ENCODE measurements around the gene RFTN1. TPM values are rescaled to one million over a fixed set of nuclear protein-coding genes. Genes with fewer than 3 reads are reported as not detected.

Gene RFTN1
- total and polyA plus RNA-seq, 5 donors from 2014 or later: 87.1 to 111 (median 104) TPM

DNA sequence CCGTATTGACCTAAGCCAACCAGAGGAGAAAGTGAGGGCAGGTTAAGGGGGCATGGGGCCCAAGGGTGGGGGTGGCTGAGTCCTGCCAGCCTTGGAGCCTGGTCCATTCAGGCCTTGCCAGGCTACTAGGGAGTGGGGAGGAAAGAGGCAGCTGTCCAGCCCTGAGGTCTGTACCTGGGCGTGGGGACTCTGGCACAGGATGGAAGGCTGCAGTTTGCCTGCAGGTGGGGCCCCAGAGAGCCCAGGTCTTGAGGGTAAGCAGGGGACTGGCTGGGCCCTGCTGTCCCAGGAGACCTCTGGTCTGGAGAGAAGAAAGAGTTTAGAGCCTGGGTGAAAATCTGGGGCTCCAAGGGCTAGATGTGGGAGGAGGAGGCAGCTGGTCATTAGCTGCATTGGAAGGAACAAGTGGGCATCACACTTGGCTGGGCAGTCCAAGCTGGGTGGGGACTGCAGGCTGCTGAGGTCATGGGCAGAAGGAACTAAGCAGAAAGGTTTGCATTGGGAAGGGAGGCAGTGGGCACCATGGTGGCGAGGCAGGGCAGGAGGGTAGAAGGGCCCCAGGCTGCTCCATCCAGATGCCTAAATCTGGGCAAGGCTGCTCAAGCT is 140.1 kb downstream of the RFTN1 start:
- Histone ChIP-seq H3K27ac (ENCODE audit: insufficient read depth, low read length, poor library complexity, severe bottlenecking) (peak overlapping the region; percentile 77), H3K4me3 (ENCODE audit: low read depth, low read length) (no peak overlapping the region), H3K36me3 (ENCODE audit: control insufficient read depth, insufficient read depth, low read length) (peaks cover 30% of the 10 kb centered on the region), H3K4me1 (ENCODE audit: control insufficient read depth, insufficient read depth, low read length, poor library complexity, severe bottlenecking) (peaks cover 70% of the 10 kb centered on the region), H3K9me3 (ENCODE audit: control insufficient read depth in 2 of 2, low read length in 2 of 2) (no peaks in the 10 kb centered on the region), H3K27me3 (ENCODE audit: control insufficient read depth, insufficient read depth, low read length) (no peaks in the 10 kb centered on the region)
- Mint-ChIP-seq H3K27ac (peak overlapping the region; percentile 74 to 95 (median 93)), H3K27me3 (no peaks in the 10 kb centered on the region), H3K9me3 (no peaks in the 10 kb centered on the region), H3K4me3 (peak overlapping the region in 2 of 4 donors; percentile 36 to 49), H3K36me3 (peaks cover 44% of the 10 kb centered on the region), H3K4me1 (peaks cover 44 to 94% (median 78%) of the 10 kb centered on the region in 4 donors)
- DNase-seq: no peak
- no peak for ATAC-seq (ENCODE audit: low read depth in 2 of 2)

DNA sequence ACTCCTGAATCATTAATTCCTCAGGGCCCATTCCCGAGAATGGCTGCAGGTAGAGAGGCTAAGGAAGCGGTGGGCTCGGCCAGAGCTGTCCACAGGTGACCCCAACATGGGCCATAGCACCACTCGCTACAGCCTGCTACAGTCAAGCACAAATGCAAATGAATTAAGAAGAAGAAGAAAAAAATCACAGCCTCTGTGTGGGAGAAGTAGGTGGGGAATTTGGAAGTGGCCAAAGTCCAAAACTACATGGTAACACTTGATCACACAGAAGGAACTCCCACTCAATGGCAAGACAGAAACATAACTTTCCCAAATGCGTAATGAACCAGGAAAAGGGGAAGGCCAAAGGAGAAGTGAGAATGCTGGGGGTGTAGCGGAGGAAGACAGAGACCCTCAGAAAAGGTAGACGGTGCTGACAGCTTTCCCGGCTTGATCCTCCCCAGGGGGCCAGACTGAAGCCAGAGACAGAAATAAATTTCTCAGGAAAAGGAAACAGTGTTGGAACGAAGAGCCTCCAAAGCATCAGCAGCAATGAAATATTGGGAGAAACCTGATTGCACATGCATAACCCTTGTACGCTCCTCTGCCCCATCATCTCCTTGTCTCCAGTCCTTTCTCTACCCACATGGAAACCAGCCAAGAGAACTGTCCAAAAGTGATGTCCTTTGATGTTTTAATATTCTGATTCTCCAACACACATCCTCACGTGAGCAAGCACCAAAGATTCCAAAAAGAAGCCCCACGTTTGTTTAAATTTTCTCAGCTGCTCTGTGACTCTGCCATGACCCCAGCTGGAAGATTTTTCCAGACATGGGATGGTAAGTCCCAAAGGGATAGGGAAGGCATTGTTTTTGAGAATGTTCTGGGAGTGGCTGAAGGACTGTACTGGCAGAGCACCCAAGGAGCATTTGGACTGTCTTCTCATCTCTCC is 140.9 kb downstream of the RFTN1 start:
- Histone ChIP-seq H3K9me3 (ENCODE audit: control insufficient read depth in 2 of 2, low read length in 2 of 2) (no peaks in the 10 kb centered on the region), H3K4me1 (ENCODE audit: control insufficient read depth, insufficient read depth, low read length, poor library complexity, severe bottlenecking) (peaks cover 62% of the 10 kb centered on the region), H3K27ac (ENCODE audit: insufficient read depth, low read length, poor library complexity, severe bottlenecking) (peak overlapping the region; percentile 77), H3K27me3 (ENCODE audit: control insufficient read depth, insufficient read depth, low read length) (no peaks in the 10 kb centered on the region), H3K36me3 (ENCODE audit: control insufficient read depth, insufficient read depth, low read length) (peaks cover 33% of the 10 kb centered on the region), H3K4me3 (ENCODE audit: low read depth, low read length) (no peak overlapping the region)
- peak overlapping the region in 3 of 4 donors; percentile 36 to 49 (median 48) for H3K4me3 Mint-ChIP-seq
- H3K4me1 Mint-ChIP-seq: peaks cover 37 to 85% (median 70%) of the 10 kb centered on the region in 4 donors
- no peaks in the 10 kb centered on the region for H3K9me3 Mint-ChIP-seq
- no peak for ATAC-seq (ENCODE audit: low read depth in 2 of 2)
- no peak for DNase-seq
- H3K36me3 Mint-ChIP-seq: peaks cover 40% of the 10 kb centered on the region
- no peaks in the 10 kb centered on the region for H3K27me3 Mint-ChIP-seq
- peak overlapping the region; percentile 74 to 95 (median 93) for H3K27ac Mint-ChIP-seq

DNA sequence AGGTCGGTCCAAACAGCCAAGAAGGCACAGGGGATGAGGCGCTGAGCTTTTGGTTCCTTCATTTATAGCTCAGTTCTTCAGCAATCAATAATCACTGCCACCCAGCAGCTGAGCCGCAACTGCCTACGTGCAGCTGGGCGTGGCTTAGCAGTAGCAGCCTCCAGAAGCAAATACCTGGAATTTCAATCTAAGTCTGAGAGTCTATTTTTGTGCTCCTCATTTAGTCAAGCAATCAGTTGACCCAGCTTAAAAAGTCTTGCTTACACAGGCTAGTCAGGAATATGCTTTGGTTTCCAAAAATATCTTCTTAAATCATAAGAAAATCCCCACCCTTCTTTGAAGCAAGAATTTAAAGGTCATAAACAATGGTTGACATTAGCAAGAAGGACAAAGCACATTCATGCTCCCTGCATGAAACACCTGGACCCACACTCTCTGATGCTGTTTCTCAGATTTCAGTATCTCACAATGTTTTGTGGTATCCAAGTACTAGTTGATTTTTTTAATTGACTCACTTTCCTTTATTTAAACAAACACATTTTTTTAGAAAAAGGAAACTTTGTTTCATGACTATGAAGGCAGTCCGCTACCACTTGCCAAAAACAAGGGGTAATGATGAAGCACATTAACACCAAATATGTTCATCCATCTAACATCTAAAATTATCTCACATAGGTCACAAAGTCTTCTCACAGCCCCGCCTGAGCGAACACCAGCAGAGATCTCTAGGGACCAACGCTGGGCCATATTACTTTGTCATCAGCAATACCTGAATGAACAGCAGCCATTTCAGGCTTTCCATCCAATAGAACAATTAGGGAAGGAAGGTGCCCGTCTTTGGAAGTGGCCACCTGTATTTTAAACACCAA is 142.4 kb downstream of the RFTN1 start:
- Histone ChIP-seq H3K27me3 (ENCODE audit: control insufficient read depth, insufficient read depth, low read length) (no peaks in the 10 kb centered on the region), H3K36me3 (ENCODE audit: control insufficient read depth, insufficient read depth, low read length) (peaks cover 39% of the 10 kb centered on the region), H3K27ac (ENCODE audit: insufficient read depth, low read length, poor library complexity, severe bottlenecking) (peak overlapping the region; percentile 67), H3K4me3 (ENCODE audit: low read depth, low read length) (peak overlapping the region; percentile 13), H3K9me3 (ENCODE audit: control insufficient read depth in 2 of 2, low read length in 2 of 2) (no peaks in the 10 kb centered on the region), H3K4me1 (ENCODE audit: control insufficient read depth, insufficient read depth, low read length, poor library complexity, severe bottlenecking) (peaks cover 48% of the 10 kb centered on the region)
- Mint-ChIP-seq H3K36me3 (peaks cover 48% of the 10 kb centered on the region), H3K4me1 (peaks cover 24 to 82% (median 59%) of the 10 kb centered on the region in 4 donors), H3K27me3 (no peaks in the 10 kb centered on the region), H3K4me3 (peak overlapping the region; percentile 27 to 66 (median 51)), H3K27ac (peak overlapping the region; percentile 81 to 95 (median 88)), H3K9me3 (no peaks in the 10 kb centered on the region)
- DNase-seq (peak; percentile 16 to 81 (median 20)), ATAC-seq (ENCODE audit: low read depth in 2 of 2) (peak; percentile 50 to 59)

DNA sequence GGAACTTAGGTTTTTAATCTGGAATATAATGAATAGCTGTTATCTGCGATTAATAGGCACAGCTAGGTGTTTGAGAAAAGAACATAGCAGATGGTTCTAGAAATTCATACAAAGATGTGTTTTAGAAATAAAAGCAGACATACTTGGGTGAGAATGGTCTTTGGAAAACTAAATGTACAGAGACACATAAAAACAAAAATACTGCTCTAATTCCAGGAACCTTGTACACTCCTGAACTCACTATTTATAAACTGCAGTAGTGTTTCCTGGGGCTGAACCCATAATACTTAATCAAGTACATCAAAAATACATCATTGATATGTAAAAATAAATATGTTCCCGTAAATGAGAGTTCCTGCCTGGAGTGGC is 143.0 kb downstream of the RFTN1 start:
- Mint-ChIP-seq H3K36me3 (peaks cover 53% of the 10 kb centered on the region), H3K4me3 (peak overlapping the region in 3 of 4 donors; percentile 46 to 66 (median 56)), H3K4me1 (peaks cover 23 to 79% (median 56%) of the 10 kb centered on the region in 4 donors), H3K27me3 (no peaks in the 10 kb centered on the region), H3K9me3 (no peaks in the 10 kb centered on the region), H3K27ac (peak overlapping the region; percentile 81 to 95 (median 87))
- Histone ChIP-seq H3K27ac (ENCODE audit: insufficient read depth, low read length, poor library complexity, severe bottlenecking) (peak overlapping the region; percentile 67), H3K36me3 (ENCODE audit: control insufficient read depth, insufficient read depth, low read length) (peaks cover 43% of the 10 kb centered on the region), H3K4me1 (ENCODE audit: control insufficient read depth, insufficient read depth, low read length, poor library complexity, severe bottlenecking) (peaks cover 43% of the 10 kb centered on the region), H3K4me3 (ENCODE audit: low read depth, low read length) (peak overlapping the region; percentile 13), H3K9me3 (ENCODE audit: control insufficient read depth in 2 of 2, low read length in 2 of 2) (no peaks in the 10 kb centered on the region), H3K27me3 (ENCODE audit: control insufficient read depth, insufficient read depth, low read length) (no peaks in the 10 kb centered on the region)
- DNase-seq (no peak), ATAC-seq (ENCODE audit: low read depth in 2 of 2) (no peak)

DNA sequence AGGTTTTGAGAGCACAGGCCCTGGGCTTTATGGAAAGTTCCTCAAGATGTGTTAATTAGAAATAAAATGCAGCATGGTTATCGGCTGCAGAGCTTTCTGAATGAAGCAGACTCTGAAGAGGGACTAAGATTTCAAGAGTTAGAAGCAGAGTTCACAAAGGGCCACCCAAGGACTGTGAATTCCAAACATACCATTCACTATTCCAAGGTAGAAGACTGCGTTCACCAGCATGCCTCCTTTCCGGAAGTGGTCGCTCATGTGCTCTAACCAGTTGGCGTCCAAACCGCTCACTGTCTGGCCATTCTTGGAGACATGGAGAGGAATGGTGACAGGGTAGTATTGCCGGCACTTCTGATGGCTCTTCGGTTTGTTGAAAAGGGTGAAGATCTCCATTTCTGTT is 143.6 kb downstream of the RFTN1 start:
- H3K27me3 Mint-ChIP-seq: no peaks in the 10 kb centered on the region
- ATAC-seq (ENCODE audit: low read depth in 2 of 2) (no peak), DNase-seq (no peak)
- peaks cover 37% of the 10 kb centered on the region for H3K4me1 ChIP-seq (ENCODE audit: control insufficient read depth, insufficient read depth, low read length, poor library complexity, severe bottlenecking)
- peak overlapping the region; percentile 81 to 95 (median 87) for H3K27ac Mint-ChIP-seq
- H3K27ac ChIP-seq (ENCODE audit: insufficient read depth, low read length, poor library complexity, severe bottlenecking): no peak overlapping the region
- no peaks in the 10 kb centered on the region for H3K27me3 ChIP-seq (ENCODE audit: control insufficient read depth, insufficient read depth, low read length)
- H3K36me3 Mint-ChIP-seq: peaks cover 56% of the 10 kb centered on the region
- H3K9me3 ChIP-seq (ENCODE audit: control insufficient read depth in 2 of 2, low read length in 2 of 2): no peaks in the 10 kb centered on the region
- peaks cover 45% of the 10 kb centered on the region for H3K36me3 ChIP-seq (ENCODE audit: control insufficient read depth, insufficient read depth, low read length)
- H3K4me3 ChIP-seq (ENCODE audit: low read depth, low read length): no peak overlapping the region
- H3K4me1 Mint-ChIP-seq: peaks cover 19 to 77% (median 52%) of the 10 kb centered on the region in 4 donors
- H3K9me3 Mint-ChIP-seq: no peaks in the 10 kb centered on the region
- H3K4me3 Mint-ChIP-seq: peak overlapping the region in 2 of 4 donors; percentile 15 to 29

DNA sequence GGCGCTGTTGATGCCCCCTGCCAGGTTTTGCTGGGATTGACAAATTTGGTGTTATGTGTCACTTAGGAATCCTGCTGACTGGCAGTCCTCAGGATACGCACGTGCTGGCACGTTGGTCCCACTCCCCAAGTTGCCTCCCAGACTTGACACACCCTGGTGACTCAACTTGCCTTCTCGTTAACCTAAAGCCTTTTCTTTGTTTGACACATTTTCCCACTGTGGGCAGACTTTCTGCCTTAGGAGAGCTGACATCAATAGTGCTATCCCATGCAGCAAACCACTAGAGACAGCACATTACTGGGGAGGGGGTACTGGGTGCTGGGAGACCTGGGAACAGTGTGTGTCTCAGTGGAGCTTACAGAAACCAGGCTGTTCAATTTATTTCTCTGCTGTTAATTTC is 144.2 kb downstream of the RFTN1 start:
- DNase-seq: no peak
- H3K4me1 ChIP-seq (ENCODE audit: control insufficient read depth, insufficient read depth, low read length, poor library complexity, severe bottlenecking): peaks cover 31% of the 10 kb centered on the region
- peaks cover 45% of the 10 kb centered on the region for H3K36me3 ChIP-seq (ENCODE audit: control insufficient read depth, insufficient read depth, low read length)
- no peaks in the 10 kb centered on the region for H3K9me3 Mint-ChIP-seq
- no peak for ATAC-seq (ENCODE audit: low read depth in 2 of 2)
- peak overlapping the region in 2 of 3 donors; percentile 81 to 95 for H3K27ac Mint-ChIP-seq
- H3K4me1 Mint-ChIP-seq: peaks cover 16 to 72% (median 46%) of the 10 kb centered on the region in 4 donors
- H3K27ac ChIP-seq (ENCODE audit: insufficient read depth, low read length, poor library complexity, severe bottlenecking): no peak overlapping the region
- H3K9me3 ChIP-seq (ENCODE audit: control insufficient read depth in 2 of 2, low read length in 2 of 2): no peaks in the 10 kb centered on the region
- H3K27me3 ChIP-seq (ENCODE audit: control insufficient read depth, insufficient read depth, low read length): no peaks in the 10 kb centered on the region
- H3K36me3 Mint-ChIP-seq: peaks cover 59% of the 10 kb centered on the region
- H3K27me3 Mint-ChIP-seq: no peaks in the 10 kb centered on the region
- H3K4me3 Mint-ChIP-seq: no peak overlapping the region
- H3K4me3 ChIP-seq (ENCODE audit: low read depth, low read length): no peak overlapping the region

DNA sequence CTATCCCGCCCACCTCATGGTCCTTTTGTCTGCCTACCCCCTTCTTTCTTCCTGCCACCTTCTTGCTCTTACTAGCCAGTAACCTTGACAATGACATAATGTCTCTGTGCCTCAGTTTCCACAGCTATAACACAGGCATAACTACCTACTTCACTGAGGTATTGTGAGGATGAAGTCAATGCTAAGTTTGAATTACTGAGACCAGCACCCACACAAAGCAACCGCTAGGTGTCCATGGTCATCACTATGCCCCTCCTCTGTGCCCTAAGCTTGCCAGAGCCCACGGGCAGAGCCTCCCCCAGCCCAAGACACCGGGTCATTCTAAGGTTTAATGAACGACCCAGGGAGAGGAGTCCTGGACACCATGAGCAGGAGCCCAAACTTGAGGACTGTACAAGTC is 146.9 kb downstream of the RFTN1 start:
- peaks cover 13% of the 10 kb centered on the region for H3K4me1 ChIP-seq (ENCODE audit: control insufficient read depth, insufficient read depth, low read length, poor library complexity, severe bottlenecking)
- no peaks in the 10 kb centered on the region for H3K27me3 ChIP-seq (ENCODE audit: control insufficient read depth, insufficient read depth, low read length)
- no peak for DNase-seq
- peak overlapping the region in 2 of 3 donors; percentile 9 to 65 for H3K27ac Mint-ChIP-seq
- no peak for ATAC-seq (ENCODE audit: low read depth in 2 of 2)
- H3K4me1 Mint-ChIP-seq: peaks cover 13 to 57% (median 25%) of the 10 kb centered on the region in 4 donors
- H3K9me3 Mint-ChIP-seq: no peaks in the 10 kb centered on the region
- H3K27me3 Mint-ChIP-seq: no peaks in the 10 kb centered on the region
- peak overlapping the region in 1 of 4 donors; percentile 18 for H3K4me3 Mint-ChIP-seq
- H3K27ac ChIP-seq (ENCODE audit: insufficient read depth, low read length, poor library complexity, severe bottlenecking): no peak overlapping the region
- H3K36me3 Mint-ChIP-seq: peaks cover 53% of the 10 kb centered on the region
- peaks cover 71% of the 10 kb centered on the region for H3K36me3 ChIP-seq (ENCODE audit: control insufficient read depth, insufficient read depth, low read length)
- no peaks in the 10 kb centered on the region for H3K9me3 ChIP-seq (ENCODE audit: control insufficient read depth in 2 of 2, low read length in 2 of 2)
- H3K4me3 ChIP-seq (ENCODE audit: low read depth, low read length): no peak overlapping the region
